Body of pancreas (tissue), 4 donors: ENCODE results near the gene PELI3. TPM values are rescaled to one million over a fixed set of nuclear protein-coding genes. Genes with fewer than 3 reads are reported as not detected.

Experiments
- ATAC-seq: fragments of 150-250 bp; one replicate; pipeline ENCODE4 v1.9.1; 2016
- DNase-seq, 4 donors: peaks; one replicate each; pipeline ENCODE4 v3.0.0-alpha.2; 2019
- H3K27ac ChIP-seq, 4 donors: fragments of 200-600 bp; sonication (generic); 1 replicate in 3 of 4; 2 replicates in 1 of 4; pipeline versions ENCODE4 v1.5.1 to v1.6.1; 2016 to 2019; ENCODE audit warnings: mild to moderate bottlenecking in 1 of 4, mixed read lengths in 1 of 4, moderate library complexity in 1 of 4
- H3K27me3 ChIP-seq, 2 donors: fragments of 200-600 bp; sonication (generic); one replicate each; pipeline ENCODE4 v1.6.0; 2016; ENCODE audit warnings: mild to moderate bottlenecking in 1 of 2
- H3K36me3 ChIP-seq, 2 donors: fragments of 200-600 bp; sonication (generic); replicated peaks in 1 of 2; 2 replicates each; pipeline ENCODE4 v1.5.1; 2016; ENCODE audit warnings: low read depth in 2 of 2; ENCODE audit not compliant: insufficient read depth in 1 of 2
- H3K4me1 ChIP-seq: fragments of 200-600 bp; sonication (generic); one replicate; pipeline ENCODE4 v1.6.0; 2016
- H3K4me3 ChIP-seq, 2 donors: fragments of 200-600 bp; sonication (generic); 1 replicate in 1 of 2; 2 replicates in 1 of 2; pipeline ENCODE4 v1.5.1; 2016 to 2019
- H3K9me3 ChIP-seq, 3 donors: fragments of 200-600 bp; sonication (generic); 1 replicate in 2 of 3; 2 replicates in 1 of 3; pipeline ENCODE4 v1.5.1; 2016
- POLR2A ChIP-seq, 3 donors: fragments of 450-650 bp; IDR thresholded peaks; one replicate each; pipeline ENCODE4 v1.6.1; 2016; ENCODE audit warnings: antibody characterized with exemption in 3 of 3, mild to moderate bottlenecking in 2 of 3
- WGBS, 2 donors: methylation state at CpG; one replicate each; pipeline ENCODE4 v1.1.5; 2017; 5-methylcytosine and 5-hydroxymethylcytosine counted together
- intact Hi-C: fragments of 100-400 bp; cut with DNase I; formaldehyde crosslinking; loops from one replicate; pipeline ENCODE4 v1.15.1; 2023
- total RNA-seq, 2 donors: library from RNA; depleted of rRNA; stranded (reverse); fragments of >200 nt; gene quantifications; one replicate each; pipeline ENCODE4 v1.1.0, GENCODE V29; 2016
- TF ChIP-seq, protein P1 (sequence below), 7 experiments: fragments of 450-650 bp in 4 of 7; fragments of 200-600 bp in 3 of 7; sonication (generic) in 3 of 7; IDR thresholded peaks; one replicate each; pipeline ENCODE4 v1.5.1; 2016 to 2019; ENCODE audit warnings: antibody characterized with exemption in 7 of 7

The PELI3 gene
- total RNA-seq, 2 donors from 2014 or later = 7.6 to 10.9 TPM

GRCh38 chr11:66477263-66478201, 10.8 kb downstream of the PELI3 start:
- no peak for TF ChIP-seq POLR2A (IDR thresholded peaks at IDR 0.05)
- H3K4me3 ChIP-seq = no peak overlapping the region
- H3K27me3 ChIP-seq = no peaks in the 10 kb centered on the region
- H3K36me3 ChIP-seq = peaks cover 0 to 2% of the 10 kb centered on the region in 2 donors
- H3K27ac ChIP-seq = no peak overlapping the region
- ATAC-seq (no peak), DNase-seq (no peak)
- peaks cover 15% of the 10 kb centered on the region for H3K4me1 ChIP-seq
- 85 to 88% methylated on average over 7 to 10 of the region's 11 CpGs for WGBS, 2 donors
- intact Hi-C loops = no loop called here
- H3K9me3 ChIP-seq = no peaks in the 10 kb centered on the region

DNA sequence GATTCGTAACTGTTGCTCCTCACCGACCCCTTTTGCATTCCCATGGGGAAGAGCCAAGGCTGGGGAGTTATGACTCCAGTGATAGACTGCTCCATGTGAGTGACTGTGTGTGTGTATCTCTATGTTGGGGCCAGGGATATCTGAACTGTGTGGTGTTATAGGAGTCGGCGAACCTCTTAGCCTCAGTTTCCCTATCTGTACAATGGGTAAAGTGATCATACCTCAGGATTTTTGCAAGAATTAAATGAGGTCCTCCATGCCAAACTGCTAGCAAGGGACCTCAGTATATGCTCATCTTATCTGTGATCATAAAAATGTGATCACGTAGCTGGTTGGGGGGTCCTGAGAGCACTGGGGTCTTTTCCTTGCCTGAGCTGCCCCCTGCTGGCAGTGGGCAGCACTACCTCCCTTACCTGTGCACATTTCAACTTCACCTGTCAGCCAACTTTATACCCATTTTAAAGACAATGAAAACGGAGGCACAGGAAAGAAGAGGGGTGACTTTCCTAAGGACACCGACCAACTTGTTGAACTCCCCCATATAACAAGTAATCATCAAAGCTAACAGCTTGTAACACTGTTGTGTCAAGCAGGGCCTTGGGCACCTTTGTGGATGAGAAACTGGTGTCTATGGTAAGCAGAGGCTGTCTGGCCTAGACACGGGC, 12.2 kb downstream of the PELI3 start:
- peak in 1 of 4 donors; percentile 32 for DNase-seq
- H3K4me3 ChIP-seq = peak overlapping the region; percentile 54 to 70
- H3K27ac ChIP-seq = peak overlapping the region; percentile 94 to 97 (median 95)
- ATAC-seq = no peak
- intact Hi-C loops = no loop called here
- peaks cover 15% of the 10 kb centered on the region for H3K4me1 ChIP-seq
- H3K9me3 ChIP-seq = no peaks in the 10 kb centered on the region
- peaks cover 0 to 3% of the 10 kb centered on the region in 2 donors for H3K36me3 ChIP-seq
- TF ChIP-seq, protein P1, sequence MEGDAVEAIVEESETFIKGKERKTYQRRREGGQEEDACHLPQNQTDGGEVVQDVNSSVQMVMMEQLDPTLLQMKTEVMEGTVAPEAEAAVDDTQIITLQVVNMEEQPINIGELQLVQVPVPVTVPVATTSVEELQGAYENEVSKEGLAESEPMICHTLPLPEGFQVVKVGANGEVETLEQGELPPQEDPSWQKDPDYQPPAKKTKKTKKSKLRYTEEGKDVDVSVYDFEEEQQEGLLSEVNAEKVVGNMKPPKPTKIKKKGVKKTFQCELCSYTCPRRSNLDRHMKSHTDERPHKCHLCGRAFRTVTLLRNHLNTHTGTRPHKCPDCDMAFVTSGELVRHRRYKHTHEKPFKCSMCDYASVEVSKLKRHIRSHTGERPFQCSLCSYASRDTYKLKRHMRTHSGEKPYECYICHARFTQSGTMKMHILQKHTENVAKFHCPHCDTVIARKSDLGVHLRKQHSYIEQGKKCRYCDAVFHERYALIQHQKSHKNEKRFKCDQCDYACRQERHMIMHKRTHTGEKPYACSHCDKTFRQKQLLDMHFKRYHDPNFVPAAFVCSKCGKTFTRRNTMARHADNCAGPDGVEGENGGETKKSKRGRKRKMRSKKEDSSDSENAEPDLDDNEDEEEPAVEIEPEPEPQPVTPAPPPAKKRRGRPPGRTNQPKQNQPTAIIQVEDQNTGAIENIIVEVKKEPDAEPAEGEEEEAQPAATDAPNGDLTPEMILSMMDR (IDR thresholded peaks at IDR 0.05) = peak; percentile 33 to 69 (median 55)
- no peak for TF ChIP-seq POLR2A (IDR thresholded peaks at IDR 0.05)
- WGBS, 2 donors = 39 to 46% methylated on average over 8 of the region's 8 CpGs
- no peaks in the 10 kb centered on the region for H3K27me3 ChIP-seq

DNA sequence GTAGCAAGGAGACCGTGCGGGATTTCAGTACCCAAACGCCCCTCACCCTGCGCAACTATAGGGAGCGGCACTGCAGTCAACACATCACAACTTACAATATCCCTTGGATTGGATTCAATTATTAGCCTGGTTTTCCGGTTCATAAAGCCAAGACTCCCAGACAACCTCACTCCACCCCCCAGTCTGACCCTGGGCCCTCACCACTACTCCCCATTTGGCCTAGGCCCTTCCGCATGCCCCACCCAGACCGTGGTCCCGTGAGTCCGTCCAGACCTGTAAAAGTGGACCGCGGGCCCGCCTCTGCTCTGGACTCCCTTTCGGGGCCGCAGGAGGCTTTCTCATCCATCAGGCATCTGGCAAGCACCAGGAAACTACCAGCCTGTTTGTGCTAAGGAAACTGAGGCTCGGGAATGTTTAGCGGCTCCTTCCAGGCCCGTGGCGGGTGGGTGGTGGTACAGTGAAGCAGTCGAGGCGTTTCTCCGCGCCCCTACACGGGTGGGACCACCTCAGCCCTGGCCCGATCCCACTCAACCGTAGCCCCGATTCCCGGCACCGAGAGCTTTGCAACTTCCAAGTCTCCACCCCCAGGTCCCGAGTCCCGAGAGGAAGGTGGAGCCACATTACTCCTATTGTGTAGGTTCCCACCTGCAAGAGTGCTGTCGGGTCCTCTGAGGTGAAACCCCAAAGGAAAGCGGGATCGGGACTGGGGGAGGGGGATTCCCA, 12.8 kb downstream of the PELI3 start:
- DNase-seq (peak; percentile 52 to 61 (median 57)), ATAC-seq (peak; percentile 48)
- Histone ChIP-seq H3K36me3 (peaks cover 0 to 3% of the 10 kb centered on the region in 2 donors), H3K4me3 (peak overlapping the region; percentile 54 to 70), H3K9me3 (no peaks in the 10 kb centered on the region), H3K4me1 (peaks cover 15% of the 10 kb centered on the region), H3K27me3 (no peaks in the 10 kb centered on the region), H3K27ac (peak overlapping the region; percentile 94 to 97 (median 95))
- WGBS, 2 donors = 2 to 3% methylated on average over 23 to 34 of the region's 34 CpGs
- intact Hi-C loops = no loop called here
- no peak for TF ChIP-seq POLR2A (IDR thresholded peaks at IDR 0.05)
- TF ChIP-seq, protein P1 (IDR thresholded peaks at IDR 0.05) = no peak

GRCh38 chr11:66480117-66480938, 13.6 kb downstream of the PELI3 start, which contains the start of gene DPP3:
DPP3 (plus strand) TSS chr11:66480434; CDS start chr11:66482201, 1,767 bp downstream.
- peaks cover 0 to 3% of the 10 kb centered on the region in 2 donors for H3K36me3 ChIP-seq
- H3K4me1 ChIP-seq = peaks cover 15% of the 10 kb centered on the region
- peak within 1 kb of the TSS; percentile 54 to 70 for H3K4me3 ChIP-seq
- TF ChIP-seq, protein P1 (IDR thresholded peaks at IDR 0.05) = peak in 2 of 7 experiments; percentile 7 to 20
- peak; percentile 95 to 97 (median 97) for TF ChIP-seq POLR2A (IDR thresholded peaks at IDR 0.05)
- 1 to 2% methylated on average over 11 to 58 of the region's 62 CpGs for WGBS, 2 donors
- DNase-seq (peak; percentile 98 to 99 (median 98)), ATAC-seq (peak; percentile 95)
- H3K27me3 ChIP-seq = no peaks in the 10 kb centered on the region
- H3K9me3 ChIP-seq = no peaks in the 10 kb centered on the region
- intact Hi-C loops = no loop called here
- peak within 1 kb of the TSS; percentile 94 to 97 (median 95) for H3K27ac ChIP-seq
